CD8-positive, alpha-beta memory T cell (primary cell): ENCODE data around the gene NR2C1. TPM values are rescaled to one million over a fixed set of nuclear protein-coding genes. Genes with fewer than 3 reads are reported as not detected.
A peak's percentile ranks its signal among the peaks of the same experiment; 100 is the strongest.

Experiments used
- CTCF ChIA-PET: fragments of 350-600 bp; sonication (Branson Sonifier 250); formaldehyde crosslinking; loops from one replicate; lab custom pipeline; 2021; ENCODE audit warnings: antibody characterized with exemption; lab: Charles Lee
- POLR2A ChIA-PET: fragments of 350-600 bp; sonication (Branson Sonifier 250); formaldehyde crosslinking; loops from one replicate; lab custom pipeline; 2021; ENCODE audit warnings: antibody characterized with exemption; lab: Charles Lee
- DNase-seq, 5 donors: peaks; one replicate each; pipeline versions ENCODE4 v3.0.0 to v3.0.0-alpha.2; 2020 to 2022; ENCODE audit warnings: mixed read lengths in 1 of 5
- H3K27ac ChIP-seq: one replicate; pipeline ENCODE4 v1.7.0; 2013; ENCODE audit warnings: low read depth, mild to moderate bottlenecking, low read length, moderate library complexity
- H3K27me3 ChIP-seq: 2 replicates; pipeline ENCODE4 v1.7.0; 2013; ENCODE audit warnings: low read length, mild to moderate bottlenecking; ENCODE audit not compliant: insufficient read depth, poor library complexity, severe bottlenecking
- H3K36me3 ChIP-seq: 2 replicates; pipeline ENCODE4 v1.7.0; 2013; ENCODE audit warnings: mild to moderate bottlenecking, low read length, moderate library complexity; ENCODE audit not compliant: insufficient read depth
- H3K4me1 ChIP-seq: 2 replicates; pipeline ENCODE4 v1.7.0; 2013; ENCODE audit warnings: mild to moderate bottlenecking, low read length, moderate library complexity; ENCODE audit not compliant: insufficient read depth
- H3K4me3 ChIP-seq: 2 replicates; pipeline ENCODE4 v1.7.0; 2013; ENCODE audit warnings: mild to moderate bottlenecking, low read length
- H3K9me3 ChIP-seq: 2 replicates; pipeline ENCODE4 v1.7.0; 2013; ENCODE audit warnings: mild to moderate bottlenecking, low read length
- H3K27ac Mint-ChIP-seq, 8 donors: one replicate each; pipeline ENCODE4 v1.8.0; 2020 to 2021; ENCODE audit warnings: mixed read lengths in 8 of 8, mild to moderate bottlenecking in 6 of 8, inconsistent platforms in 3 of 8, moderate library complexity in 3 of 8
- H3K27me3 Mint-ChIP-seq, 2 donors: one replicate each; pipeline ENCODE4 v1.8.0; 2020 to 2021; ENCODE audit warnings: mixed read lengths in 2 of 2, mild to moderate bottlenecking in 1 of 2, moderate library complexity in 1 of 2
- H3K36me3 Mint-ChIP-seq, 3 donors: one replicate each; pipeline ENCODE4 v1.8.0; 2020 to 2021; ENCODE audit warnings: mixed read lengths in 3 of 3, inconsistent platforms in 1 of 3, mild to moderate bottlenecking in 1 of 3
- H3K4me1 Mint-ChIP-seq, 3 donors: one replicate each; pipeline ENCODE4 v1.8.0; 2020 to 2021; ENCODE audit warnings: mixed read lengths in 3 of 3, inconsistent platforms in 1 of 3, mild to moderate bottlenecking in 1 of 3
- H3K4me3 Mint-ChIP-seq, 7 donors: one replicate each; pipeline ENCODE4 v1.8.0; 2020 to 2021; ENCODE audit warnings: mixed read lengths in 7 of 7, mild to moderate bottlenecking in 6 of 7, moderate library complexity in 4 of 7, inconsistent platforms in 2 of 7
- H3K9me3 Mint-ChIP-seq, 5 donors: one replicate each; pipeline ENCODE4 v1.8.0; 2020 to 2022; ENCODE audit warnings: mixed read lengths in 5 of 5, mild to moderate bottlenecking in 3 of 5, moderate library complexity in 2 of 5, inconsistent platforms in 1 of 5
- polyA plus RNA-seq: library from polyadenylated mRNA; unstranded; fragments of 300-500 nt; fragmentation: Illumina TruSeq; gene quantifications from one replicate; pipeline ENCODE4 v1.2.3, GENCODE V29; 2021
- total RNA-seq, 2 experiments: library from RNA; stranded (reverse); gene quantifications; one replicate each; pipeline ENCODE4 v1.2.3, GENCODE V29; 2021

NR2C1 gene
- total and polyA plus RNA-seq, 3 experiments from 2014 or later = 7.5 to 21.9 (median 17.1) TPM

- no peaks in the 10 kb centered on the region for H3K27me3 Mint-ChIP-seq
- Histone ChIP-seq H3K4me3 (no peak overlapping the region), H3K27ac (no peak overlapping the region), H3K27me3 (no peaks in the 10 kb centered on the region), H3K36me3 (no peaks in the 10 kb centered on the region), H3K9me3 (no peaks in the 10 kb centered on the region), H3K4me1 (peaks cover 7% of the 10 kb centered on the region)
- DNase-seq = no peak
- CTCF ChIA-PET = no interaction called here
- H3K36me3 Mint-ChIP-seq = peaks cover 0 to 5% (median 0%) of the 10 kb centered on the region in 3 donors
- peaks cover 8 to 10% (median 9%) of the 10 kb centered on the region in 3 donors for H3K4me1 Mint-ChIP-seq
- H3K4me3 Mint-ChIP-seq = no peak overlapping the region
- no peaks in the 10 kb centered on the region for H3K9me3 Mint-ChIP-seq
- POLR2A ChIA-PET = no interaction called here
- H3K27ac Mint-ChIP-seq = no peak overlapping the region
Measured at GRCh38 chr12:95077341-95077740, 3.9 kb upstream of the NR2C1 start.

DNA sequence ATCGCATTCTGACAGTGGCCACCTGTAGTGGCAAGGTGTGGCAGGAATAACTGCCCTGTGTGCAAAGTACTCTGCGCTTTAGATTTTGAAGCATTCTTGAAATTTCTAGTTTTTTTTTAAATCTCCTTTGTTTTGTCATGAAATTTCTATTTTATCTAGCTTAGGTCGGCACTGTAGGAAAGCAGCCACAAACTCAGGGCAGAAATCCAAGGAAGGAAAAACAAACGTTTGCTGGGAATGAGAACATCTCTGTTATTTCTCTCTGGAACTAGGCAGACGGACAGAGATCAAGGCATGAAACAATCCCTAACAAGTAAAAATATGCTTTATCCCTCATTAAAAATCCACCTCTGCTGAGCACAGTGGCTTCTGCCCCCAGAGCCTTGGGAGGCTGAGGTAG lies 1.3 kb upstream of the NR2C1 start:
- no peaks in the 10 kb centered on the region for H3K9me3 ChIP-seq
- Mint-ChIP-seq H3K27ac (peak overlapping the region in 1 of 8 donors; percentile 80), H3K4me1 (peaks cover 14 to 26% (median 17%) of the 10 kb centered on the region in 3 donors), H3K36me3 (peaks cover 0 to 8% (median 0%) of the 10 kb centered on the region in 3 donors), H3K4me3 (peak overlapping the region in 1 of 7 donors; percentile 57), H3K27me3 (no peaks in the 10 kb centered on the region), H3K9me3 (no peaks in the 10 kb centered on the region)
- H3K27ac ChIP-seq = no peak overlapping the region
- no peak overlapping the region for H3K4me3 ChIP-seq
- CTCF ChIA-PET = no interaction called here
- H3K36me3 ChIP-seq = no peaks in the 10 kb centered on the region
- no peak for DNase-seq
- peaks cover 12% of the 10 kb centered on the region for H3K4me1 ChIP-seq
- POLR2A ChIA-PET = no interaction called here
- H3K27me3 ChIP-seq = no peaks in the 10 kb centered on the region

DNA sequence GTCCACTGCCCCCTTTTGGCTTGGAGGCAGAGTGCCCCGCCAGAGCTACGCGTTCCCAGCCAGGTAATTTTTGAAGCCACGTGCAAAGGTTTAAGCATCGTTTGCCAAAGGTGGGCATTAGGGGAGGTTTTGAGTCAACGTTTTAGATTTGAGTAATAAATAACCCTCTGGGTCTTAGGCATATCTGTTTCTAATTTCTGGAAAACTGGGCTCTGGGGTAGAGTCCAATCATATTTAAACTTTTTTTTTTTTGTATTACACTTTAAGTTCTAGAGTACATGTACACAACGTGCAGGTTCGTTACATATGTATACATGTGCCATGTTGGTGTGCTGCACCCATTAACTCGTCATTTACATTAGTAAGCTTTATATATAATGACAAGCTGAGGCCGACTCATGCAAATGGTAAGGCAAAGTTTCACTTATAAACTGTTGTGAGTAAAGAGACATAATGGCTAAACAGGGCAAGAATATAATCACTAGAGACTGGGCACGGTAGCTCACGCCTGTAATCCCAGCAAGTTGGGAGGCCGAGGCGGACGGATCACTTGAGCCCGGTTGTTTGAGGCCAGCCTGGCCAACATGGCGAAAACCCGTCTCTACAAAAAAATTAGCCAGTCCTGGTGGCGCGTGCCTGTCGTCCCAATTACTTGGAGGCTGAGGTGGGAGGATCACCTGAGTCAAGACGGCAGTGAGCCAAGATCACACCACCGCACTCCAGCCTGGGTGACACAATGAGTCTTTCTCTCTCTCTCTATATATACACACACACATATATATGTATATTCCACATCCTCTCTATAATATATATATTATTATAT lies 491 bp upstream of the NR2C1 start:
- H3K4me3 ChIP-seq = peak overlapping the region; percentile 88
- no peak overlapping the region for H3K27ac ChIP-seq
- ChIA-PET POLR2A (interaction anchor here (0.6 to 2.2 kb wide), 3 partner anchors 143 to 767 kb away, joined by 3 to 10 read pairs (median 3); partner anchors contain the start of genes FGD6 and VEZT), CTCF (interaction anchor here (0.6 to 2.4 kb wide), 13 partner anchors 11 to 469 kb away, joined by 3 to 10 read pairs (median 3); partner anchors contain the start of genes FGD6, METAP2 and VEZT)
- H3K36me3 ChIP-seq = peaks cover 3% of the 10 kb centered on the region
- Mint-ChIP-seq H3K9me3 (no peaks in the 10 kb centered on the region), H3K27ac (peak overlapping the region; percentile 31 to 97 (median 92)), H3K27me3 (no peaks in the 10 kb centered on the region), H3K36me3 (peaks cover 0 to 15% (median 0%) of the 10 kb centered on the region in 3 donors), H3K4me3 (peak overlapping the region; percentile 95 to 98 (median 96)), H3K4me1 (peaks cover 21 to 35% (median 25%) of the 10 kb centered on the region in 3 donors)
- H3K4me1 ChIP-seq = peaks cover 12% of the 10 kb centered on the region
- no peaks in the 10 kb centered on the region for H3K9me3 ChIP-seq
- H3K27me3 ChIP-seq = no peaks in the 10 kb centered on the region
- DNase-seq = no peak

- Histone ChIP-seq H3K4me1 (peaks cover 12% of the 10 kb centered on the region), H3K27me3 (no peaks in the 10 kb centered on the region), H3K27ac (no peak overlapping the region), H3K4me3 (no peak overlapping the region), H3K36me3 (peaks cover 3% of the 10 kb centered on the region), H3K9me3 (no peaks in the 10 kb centered on the region)
- peaks cover 23 to 42% (median 25%) of the 10 kb centered on the region in 3 donors for H3K4me1 Mint-ChIP-seq
- ChIA-PET CTCF (interaction anchor here (1.6 kb wide), 1 partner anchor 147 kb away, joined by 3 read pairs; the partner anchor contains the start of genes FGD6 and VEZT), POLR2A (no interaction called here)
- H3K27me3 Mint-ChIP-seq = no peaks in the 10 kb centered on the region
- no peaks in the 10 kb centered on the region for H3K9me3 Mint-ChIP-seq
- peak overlapping the region in 1 of 8 donors; percentile 2 for H3K27ac Mint-ChIP-seq
- peaks cover 0 to 33% (median 2%) of the 10 kb centered on the region in 3 donors for H3K36me3 Mint-ChIP-seq
- peak overlapping the region in 3 of 7 donors; percentile 2 to 41 (median 37) for H3K4me3 Mint-ChIP-seq
- DNase-seq = no peak
Measured at GRCh38 chr12:95070378-95070777, 3.0 kb downstream of the NR2C1 start.

DNA sequence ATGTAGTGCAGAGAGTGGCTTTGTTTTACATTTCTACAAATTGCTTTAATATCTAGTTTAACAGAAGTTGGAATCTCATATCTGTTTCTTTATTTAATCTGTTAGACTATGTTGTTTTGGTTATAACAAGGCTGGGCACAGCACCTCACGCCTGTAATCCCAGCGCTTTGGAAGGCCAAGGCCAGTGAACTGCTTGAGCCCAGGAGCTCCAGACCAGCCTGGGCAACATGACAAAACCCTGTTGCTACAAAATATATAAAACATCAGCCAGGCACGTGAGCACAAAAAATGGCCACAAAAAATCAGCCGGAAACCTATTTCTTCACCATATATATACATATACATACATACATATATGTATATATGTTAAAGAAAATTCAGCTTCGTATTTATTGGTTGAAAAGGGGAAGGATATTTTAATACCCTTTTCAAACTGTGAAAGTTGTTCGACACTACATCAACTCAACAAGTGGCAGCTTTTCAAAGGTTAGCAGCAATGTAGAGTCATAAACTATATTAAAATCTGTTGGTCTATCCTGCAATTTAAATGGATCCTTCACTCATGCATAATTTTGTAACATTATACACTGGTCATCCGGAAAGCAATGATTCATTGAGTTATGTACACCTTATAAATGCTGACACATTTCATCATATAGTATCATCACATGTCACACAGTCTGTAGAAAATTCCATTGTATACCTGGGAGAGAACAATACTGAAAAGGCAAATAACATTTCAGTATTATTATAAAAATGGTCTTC lies 7.1 kb downstream of the NR2C1 start:
- ChIA-PET POLR2A (no interaction called here), CTCF (no interaction called here)
- no peaks in the 10 kb centered on the region for H3K27me3 Mint-ChIP-seq
- Histone ChIP-seq H3K4me1 (no peaks in the 10 kb centered on the region), H3K4me3 (no peak overlapping the region), H3K27me3 (no peaks in the 10 kb centered on the region), H3K27ac (no peak overlapping the region), H3K36me3 (peaks cover 17% of the 10 kb centered on the region), H3K9me3 (no peaks in the 10 kb centered on the region)
- H3K9me3 Mint-ChIP-seq = no peaks in the 10 kb centered on the region
- H3K27ac Mint-ChIP-seq = peak overlapping the region in 1 of 8 donors; percentile 27
- no peak for DNase-seq
- H3K36me3 Mint-ChIP-seq = peaks cover 3 to 59% (median 7%) of the 10 kb centered on the region in 3 donors
- H3K4me1 Mint-ChIP-seq = peaks cover 14 to 29% (median 18%) of the 10 kb centered on the region in 3 donors
- no peak overlapping the region for H3K4me3 Mint-ChIP-seq

GRCh38 chr12:95060951-95061350 lies 12.5 kb downstream of the NR2C1 start:
- no peaks in the 10 kb centered on the region for H3K4me1 ChIP-seq
- Mint-ChIP-seq H3K4me1 (peaks cover 4 to 5% (median 4%) of the 10 kb centered on the region in 3 donors), H3K4me3 (no peak overlapping the region), H3K27me3 (peaks cover 0 to 3% of the 10 kb centered on the region in 2 donors), H3K9me3 (no peaks in the 10 kb centered on the region), H3K27ac (no peak overlapping the region), H3K36me3 (peaks cover 7 to 75% (median 9%) of the 10 kb centered on the region in 3 donors)
- peaks cover 43% of the 10 kb centered on the region for H3K36me3 ChIP-seq
- no peaks in the 10 kb centered on the region for H3K9me3 ChIP-seq
- ChIA-PET POLR2A (no interaction called here), CTCF (no interaction called here)
- no peak for DNase-seq
- no peak overlapping the region for H3K27ac ChIP-seq
- no peak overlapping the region for H3K4me3 ChIP-seq
- no peaks in the 10 kb centered on the region for H3K27me3 ChIP-seq

- H3K27ac ChIP-seq = no peak overlapping the region
- peaks cover 50% of the 10 kb centered on the region for H3K36me3 ChIP-seq
- H3K27me3 ChIP-seq = no peaks in the 10 kb centered on the region
- peaks cover 4 to 5% (median 4%) of the 10 kb centered on the region in 3 donors for H3K4me1 Mint-ChIP-seq
- H3K27ac Mint-ChIP-seq = no peak overlapping the region
- no peaks in the 10 kb centered on the region for H3K9me3 Mint-ChIP-seq
- no peak overlapping the region for H3K4me3 Mint-ChIP-seq
- H3K9me3 ChIP-seq = no peaks in the 10 kb centered on the region
- no peak overlapping the region for H3K4me3 ChIP-seq
- DNase-seq = no peak
- peaks cover 0 to 3% of the 10 kb centered on the region in 2 donors for H3K27me3 Mint-ChIP-seq
- peaks cover 9 to 79% (median 11%) of the 10 kb centered on the region in 3 donors for H3K36me3 Mint-ChIP-seq
- H3K4me1 ChIP-seq = no peaks in the 10 kb centered on the region
- ChIA-PET CTCF (no interaction called here), POLR2A (interaction anchor here (0.6 kb wide), 1 partner anchor 323 kb away, joined by 4 read pairs; no protein-coding TSS in a partner anchor)
Measured at GRCh38 chr12:95059984-95060383, 13.4 kb downstream of the NR2C1 start.
